DOHH2 (cell line): ENCODE data around the gene SLC8A3.

Source experiments
- H3F3A ChIP-seq: fragments of 200-600 bp; sonication (generic), shearing (Covaris generic); 2 replicates; pipeline ENCODE4 v1.6.0; 2016; ENCODE audit warnings: antibody characterized with exemption, mild to moderate bottlenecking; ENCODE audit not compliant: control insufficient read depth, insufficient read depth
- H3K27ac ChIP-seq: fragments of 200-600 bp; sonication (generic); 2 replicates; pipeline ENCODE4 v1.5.1; 2014; ENCODE audit warnings: low read depth, mild to moderate bottlenecking, low read length, moderate library complexity
- H3K27me3 ChIP-seq: fragments of 200-600 bp; sonication (generic); 2 replicates; pipeline ENCODE4 v1.6.1; 2014; ENCODE audit warnings: mild to moderate bottlenecking, low read length, mixed read lengths; ENCODE audit not compliant: control insufficient read depth
- H3K36me3 ChIP-seq: fragments of 200-600 bp; sonication (generic); 2 replicates; pipeline ENCODE4 v1.6.1; 2014; ENCODE audit warnings: mild to moderate bottlenecking, low read length, moderate library complexity, mixed read lengths; ENCODE audit not compliant: control insufficient read depth
- H3K4me1 ChIP-seq: fragments of 200-600 bp; sonication (generic); 2 replicates; pipeline ENCODE4 v1.6.1; 2014; ENCODE audit warnings: mild to moderate bottlenecking, low read length, mixed read lengths; ENCODE audit not compliant: control insufficient read depth
- H3K4me2 ChIP-seq: fragments of 200-600 bp; sonication (generic); 2 replicates; pipeline ENCODE4 v1.6.0; 2014; ENCODE audit warnings: mild to moderate bottlenecking, low read length, moderate library complexity
- H3K4me3 ChIP-seq: fragments of 200-600 bp; sonication (generic); 2 replicates; pipeline ENCODE4 v1.5.1; 2014; ENCODE audit warnings: mild to moderate bottlenecking, low read length, mixed read lengths
- H3K79me2 ChIP-seq: fragments of 200-600 bp; sonication (generic); 2 replicates; pipeline ENCODE4 v1.6.1; 2014; ENCODE audit warnings: mild to moderate bottlenecking, low read length, mixed read lengths; ENCODE audit not compliant: control insufficient read depth
- H3K9me2 ChIP-seq: fragments of 200-600 bp; sonication (generic); replicated peaks from 2 replicates; pipeline ENCODE4 v1.6.1; 2014; ENCODE audit warnings: mild to moderate bottlenecking, low read length, mixed read lengths; ENCODE audit not compliant: control insufficient read depth
- H3K9me3 ChIP-seq: fragments of 200-600 bp; sonication (generic); 2 replicates; pipeline ENCODE4 v1.6.1; 2014; ENCODE audit warnings: antibody characterized with exemption, low read length, mixed read lengths; ENCODE audit not compliant: control insufficient read depth, insufficient read depth
- H4K20me1 ChIP-seq: fragments of 200-600 bp; sonication (generic); 2 replicates; pipeline ENCODE4 v1.6.0; 2014; ENCODE audit warnings: low read depth, mild to moderate bottlenecking, antibody characterized with exemption, low read length, moderate library complexity; ENCODE audit not compliant: control insufficient read depth, insufficient read depth
- CTCF ChIP-seq: fragments of 200-600 bp; sonication (generic); IDR thresholded peaks from one replicate; pipeline ENCODE4 v1.5.1; 2014; ENCODE audit warnings: antibody characterized with exemption, mild to moderate bottlenecking, low read depth, low read length; ENCODE audit not compliant: poor library complexity, severe bottlenecking
- EZH2phosphoT487 ChIP-seq: fragments of 200-600 bp; sonication (generic); IDR thresholded peaks from 2 replicates; pipeline ENCODE4 v1.6.1; 2017; ENCODE audit warnings: borderline replicate concordance, mild to moderate bottlenecking, antibody characterized with exemption, low read length, moderate library complexity, mixed read lengths

SLC8A3 gene

DNA sequence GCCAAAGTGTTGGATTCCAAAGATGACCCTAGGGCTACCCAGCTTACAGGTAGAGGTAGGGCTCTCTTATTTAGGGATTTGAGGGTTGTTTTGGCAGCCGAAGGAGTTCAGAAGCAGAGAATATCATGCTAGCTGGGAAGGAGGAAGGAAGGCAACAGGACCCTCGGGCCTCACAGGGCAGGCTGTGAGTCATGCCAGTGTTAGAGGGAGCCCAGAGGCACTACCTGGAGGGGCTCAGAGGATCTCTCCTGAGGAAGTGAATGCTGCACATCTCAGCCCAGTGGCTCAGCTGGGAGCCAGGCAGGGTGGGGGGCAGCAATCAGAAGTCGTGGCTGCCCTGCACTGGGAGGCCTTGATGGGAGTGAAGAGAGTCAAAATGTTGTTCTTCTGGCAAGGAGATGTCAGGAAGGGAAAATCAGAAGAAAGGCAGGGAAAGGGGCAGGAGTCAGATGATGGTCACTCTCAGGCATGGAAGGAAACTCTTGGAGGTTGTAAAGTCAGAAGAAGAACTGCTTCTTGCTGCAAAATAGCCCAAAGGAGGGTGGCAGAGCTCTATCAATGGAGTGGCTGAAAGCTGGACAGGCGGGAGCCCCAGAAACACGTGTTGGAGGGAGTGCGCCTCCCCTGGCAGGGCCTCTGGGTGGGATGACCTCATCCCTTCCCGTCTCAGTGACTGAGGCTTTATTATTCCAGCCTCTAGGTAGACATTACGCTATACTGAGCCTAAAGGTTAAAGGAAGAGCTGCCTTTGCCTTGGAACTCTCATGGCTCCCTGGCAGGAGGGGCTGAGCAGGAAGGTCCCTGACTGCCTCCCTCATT, 168.2 kb downstream of the SLC8A3 start:
- H3K27ac ChIP-seq, result no peak overlapping the region
- TF ChIP-seq EZH2phosphoT487 (no peak), CTCF (no peak)
- H3K4me2 ChIP-seq, result no peak overlapping the region
- H3K4me3 ChIP-seq, result no peak overlapping the region
- H3K9me3 ChIP-seq, result no peaks in the 10 kb centered on the region
- H3K79me2 ChIP-seq, result no peaks in the 10 kb centered on the region
- H3K9me2 ChIP-seq, result no peaks in the 10 kb centered on the region
- H3K4me1 ChIP-seq, result no peaks in the 10 kb centered on the region
- H3F3A ChIP-seq, result no peaks in the 10 kb centered on the region
- H3K36me3 ChIP-seq, result no peaks in the 10 kb centered on the region
- H4K20me1 ChIP-seq, result no peaks in the 10 kb centered on the region
- peaks cover 34% of the 10 kb centered on the region for H3K27me3 ChIP-seq

DNA sequence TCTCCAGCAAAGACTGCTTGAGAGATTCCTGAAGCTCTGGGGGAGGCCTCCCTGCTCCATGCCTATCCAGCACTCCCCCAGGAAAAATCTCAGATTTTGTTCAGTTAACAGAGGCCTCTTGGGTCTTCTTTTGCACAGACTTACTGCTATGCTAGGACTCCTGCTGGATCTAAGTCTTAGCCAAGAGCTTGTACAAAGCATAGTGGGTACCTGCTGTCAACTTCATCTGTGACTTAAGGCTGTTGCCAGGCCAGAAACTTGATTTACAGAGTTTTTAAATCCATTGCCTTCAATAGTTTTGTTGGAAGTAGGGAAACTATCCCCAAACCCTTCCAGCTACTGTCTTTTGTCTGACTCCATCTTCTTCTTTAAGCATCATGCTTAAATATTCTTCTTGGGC, 169.1 kb downstream of the SLC8A3 start:
- Histone ChIP-seq H3K4me3 (no peak overlapping the region), H3K4me2 (no peak overlapping the region), H3K4me1 (no peaks in the 10 kb centered on the region), H3K36me3 (no peaks in the 10 kb centered on the region), H3K27ac (no peak overlapping the region), H3K79me2 (no peaks in the 10 kb centered on the region), H3K9me2 (no peaks in the 10 kb centered on the region), H3K9me3 (no peaks in the 10 kb centered on the region), H3K27me3 (peaks cover 34% of the 10 kb centered on the region), H3F3A (no peaks in the 10 kb centered on the region), H4K20me1 (no peaks in the 10 kb centered on the region)
- TF ChIP-seq CTCF (no peak), EZH2phosphoT487 (no peak)

- Histone ChIP-seq H3K27me3 (peaks cover 34% of the 10 kb centered on the region), H3K9me2 (no peaks in the 10 kb centered on the region), H3K9me3 (no peaks in the 10 kb centered on the region), H4K20me1 (no peaks in the 10 kb centered on the region), H3K4me1 (no peaks in the 10 kb centered on the region), H3K36me3 (no peaks in the 10 kb centered on the region), H3K4me3 (no peak overlapping the region), H3K79me2 (no peaks in the 10 kb centered on the region), H3K27ac (no peak overlapping the region), H3K4me2 (no peak overlapping the region), H3F3A (no peaks in the 10 kb centered on the region)
- TF ChIP-seq CTCF, result no peak
- TF ChIP-seq EZH2phosphoT487, result no peak
These were observed 170.0 kb downstream of the SLC8A3 start for GRCh38 chr14:70018713-70019211.
